ENCODE measurements around the gene ARHGAP29.

- TF ChIP-seq CTCF (IDR thresholded peaks at IDR 0.05 in 2 of 3, conservative IDR thresholded peaks at IDR 0.05 in 1 of 3; ENCODE audit: control insufficient read depth in 2 of 3, extremely low read depth in 1 of 3, insufficient read depth in 1 of 3, low read depth in 3 of 3, low read length in 3 of 3) (no peak), GABPA (IDR thresholded peaks at IDR 0.05; ENCODE audit: low read depth) (no peak), EZH2 (IDR thresholded peaks at IDR 0.05; ENCODE audit: borderline replicate concordance, control insufficient read depth, low read depth, low read length) (no peak), JUNB (IDR thresholded peaks at IDR 0.05) (no peak)
Measured at GRCh38 chr1:94130851-94131595, 106.4 kb downstream of the ARHGAP29 start.

All from GM12878 (cell line).